GM11168 (cell line): Measurements from ENCODE around the gene PRDM16.

ENCODE experiments used
- in situ Hi-C: fragments of 300-500 bp; cut with MboI; formaldehyde crosslinking; loops from one replicate; pipeline ENCODE4 v1.12.0; 2022; ENCODE audit warnings: low sequenced_read_pairs; ENCODE audit not compliant: unreplicated experiment

PRDM16 gene

DNA sequence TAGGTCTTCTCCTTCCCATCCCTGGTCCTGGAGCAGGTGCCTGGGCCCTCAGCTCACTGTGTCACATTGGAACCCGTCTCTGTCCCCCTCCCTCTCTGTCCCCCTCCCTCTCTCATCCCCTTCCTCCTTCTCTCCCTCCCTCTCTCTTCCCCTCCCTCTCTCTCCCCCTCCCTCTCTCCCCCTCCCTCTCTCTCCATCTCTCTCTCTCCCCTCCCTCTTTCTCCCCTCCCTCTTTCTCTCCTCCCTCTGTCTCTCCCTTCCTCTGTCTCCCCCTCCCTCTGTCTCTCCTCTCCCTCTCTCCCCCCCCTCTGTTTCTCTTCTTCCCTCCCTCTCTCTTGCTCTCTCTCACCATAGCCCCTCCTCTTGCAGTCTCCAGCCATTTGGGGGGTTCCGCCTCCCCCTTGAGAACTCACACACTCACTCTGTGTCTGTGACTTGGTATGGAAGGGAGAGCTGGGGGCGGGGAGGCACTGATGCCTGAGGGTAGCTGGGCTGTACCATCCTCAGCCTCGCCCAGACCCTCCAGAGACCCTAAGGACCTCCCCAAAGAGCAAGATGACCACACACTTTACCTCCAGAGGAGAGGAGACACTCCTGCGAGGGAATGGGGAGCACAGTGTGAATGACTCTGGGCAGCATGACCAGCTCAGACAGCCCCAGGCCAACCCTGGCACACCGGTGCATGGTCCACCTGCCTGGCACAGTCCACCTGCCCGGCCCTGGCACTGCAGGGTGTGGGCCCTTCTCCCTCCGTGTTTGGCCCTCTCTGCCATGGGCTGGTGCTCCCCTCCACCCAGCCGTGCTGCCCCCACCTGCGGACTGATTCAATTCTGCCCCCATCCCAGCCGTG is 282.7 kb downstream of the PRDM16 start:
- in situ Hi-C loops, result no loop called here

DNA sequence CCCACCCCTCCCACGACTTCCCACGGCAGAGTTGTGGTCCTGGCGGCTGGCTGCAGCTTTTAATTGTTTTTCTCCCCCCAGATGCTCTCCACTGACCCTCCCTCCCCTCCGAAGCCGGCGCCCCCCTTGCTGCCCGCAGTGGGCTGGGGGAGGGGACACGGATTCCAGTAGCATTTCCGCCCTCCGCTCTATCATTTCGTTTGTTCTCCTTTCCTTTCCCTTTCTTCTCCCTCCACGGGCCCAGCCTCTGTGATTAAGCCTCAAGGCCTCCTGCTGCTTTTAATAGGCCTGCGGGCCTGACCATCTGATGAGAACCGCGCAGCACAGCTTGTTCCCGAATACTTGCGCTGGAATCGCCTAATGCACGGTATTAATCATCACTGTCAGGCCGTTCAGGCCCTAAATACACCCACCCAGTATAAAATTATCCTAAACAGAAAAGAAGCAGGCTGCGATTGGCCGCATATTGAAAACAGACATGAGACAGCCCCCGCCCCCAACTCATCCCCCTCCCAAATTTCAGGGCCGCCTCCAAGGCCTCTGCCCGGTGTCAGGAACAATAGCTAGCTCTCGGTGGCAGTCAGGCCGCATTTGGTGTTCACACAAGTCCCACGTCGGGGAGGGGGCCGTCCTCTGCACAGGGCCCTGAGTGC is 283.4 kb downstream of the PRDM16 start:
- in situ Hi-C loops, result no loop called here

- in situ Hi-C loops, result no loop called here
Measured at GRCh38 chr1:3352952-3353331, 283.9 kb downstream of the PRDM16 start.

- in situ Hi-C loops, result no loop called here
Measured at GRCh38 chr1:3353876-3354275, 284.9 kb downstream of the PRDM16 start.

DNA sequence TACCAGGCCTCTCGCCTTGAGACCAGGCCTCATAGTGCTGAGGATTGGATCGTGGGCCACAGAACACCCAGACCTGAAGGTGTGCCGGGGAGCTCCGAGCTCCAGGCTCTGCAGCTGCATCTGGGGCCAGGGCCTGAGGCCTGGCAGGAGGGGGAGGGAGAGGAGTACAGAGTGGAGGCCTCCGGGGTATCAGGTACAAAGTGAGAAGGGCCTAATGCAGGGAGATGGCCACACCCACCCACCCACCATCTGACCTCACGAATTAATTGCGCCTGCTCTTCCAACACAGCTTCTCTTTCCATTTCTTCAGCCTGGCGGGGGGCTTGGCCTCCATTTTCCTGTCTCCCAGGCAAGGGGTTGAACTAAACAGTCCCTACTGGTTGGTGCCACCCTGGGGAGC is 286.1 kb downstream of the PRDM16 start:
- in situ Hi-C loops, result no loop called here

DNA sequence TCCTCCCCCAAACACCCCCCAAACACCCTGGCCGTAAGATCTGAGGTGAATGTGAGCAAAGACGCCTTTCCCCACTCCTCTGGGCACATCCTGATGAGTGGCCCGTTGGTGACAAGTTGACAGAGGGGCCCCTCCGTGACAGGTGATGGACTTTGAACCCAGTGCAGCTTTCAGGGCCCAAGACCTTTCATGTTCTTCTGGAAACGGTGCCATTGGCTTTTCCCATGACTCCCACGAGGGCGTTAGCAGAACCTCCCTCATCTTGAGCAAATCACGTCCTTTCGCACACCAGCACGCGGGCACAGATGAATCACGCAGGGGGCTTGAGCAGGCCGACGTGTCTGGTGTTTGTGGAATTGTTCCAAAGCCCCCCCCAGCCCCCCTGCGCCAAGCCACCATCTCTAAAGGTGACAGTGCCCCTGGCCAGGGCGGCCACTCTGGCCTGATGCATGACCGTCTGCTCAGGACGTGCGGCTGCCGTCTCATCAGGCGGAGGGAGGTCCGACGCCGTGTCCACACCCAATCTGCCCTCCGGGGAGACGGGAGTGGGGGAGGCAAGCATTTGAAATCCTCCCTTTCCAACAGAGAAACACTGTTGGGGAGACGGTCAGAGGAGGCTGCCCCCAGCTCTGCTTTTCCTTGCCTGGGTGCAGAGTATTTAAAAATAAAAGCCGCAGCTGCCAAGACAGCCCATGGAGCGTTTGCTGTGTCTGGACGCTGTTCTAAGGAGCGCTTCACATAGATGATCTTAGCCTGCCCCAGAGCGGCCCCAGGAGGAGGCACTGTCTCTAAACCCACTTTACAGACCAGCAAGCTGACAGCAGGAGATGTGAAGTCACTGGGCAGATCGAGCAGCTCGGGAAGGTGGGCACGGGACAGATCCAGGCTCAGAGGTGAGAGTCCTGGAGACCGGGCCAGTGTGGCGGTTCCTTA is 287.2 kb downstream of the PRDM16 start:
- in situ Hi-C loops, result no loop called here

DNA sequence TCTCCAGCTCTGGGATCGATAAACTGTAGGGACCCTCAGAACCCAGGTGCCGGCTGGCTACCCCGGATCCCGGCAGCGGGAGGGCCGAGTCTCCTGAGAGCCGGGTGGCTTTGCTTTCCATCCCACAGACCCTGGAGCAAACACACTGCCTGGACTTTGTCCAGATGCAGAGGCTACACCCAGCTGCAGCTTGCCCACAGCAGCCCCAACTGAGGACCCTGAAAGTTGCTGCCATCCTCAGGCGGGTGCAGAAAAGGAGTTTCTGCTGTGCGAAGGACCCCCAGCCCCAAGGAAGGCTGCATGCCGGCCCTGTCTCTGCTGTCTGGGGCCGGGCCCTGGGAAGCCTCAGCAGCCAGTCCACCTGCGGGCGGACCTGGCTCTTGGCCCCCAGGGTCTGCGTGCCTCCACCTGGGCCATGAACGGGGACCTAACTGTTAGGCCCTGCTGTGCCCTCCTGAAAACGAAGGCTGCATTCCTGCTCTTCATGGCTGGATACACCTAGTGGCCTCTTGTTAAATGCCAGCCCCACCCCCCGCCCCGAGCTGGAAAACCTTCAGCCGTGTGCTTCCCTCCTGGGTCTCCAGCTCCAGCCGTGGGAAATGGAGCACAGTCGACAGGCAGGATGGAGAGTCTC is 287.9 kb downstream of the PRDM16 start:
- in situ Hi-C loops, result no loop called here

DNA sequence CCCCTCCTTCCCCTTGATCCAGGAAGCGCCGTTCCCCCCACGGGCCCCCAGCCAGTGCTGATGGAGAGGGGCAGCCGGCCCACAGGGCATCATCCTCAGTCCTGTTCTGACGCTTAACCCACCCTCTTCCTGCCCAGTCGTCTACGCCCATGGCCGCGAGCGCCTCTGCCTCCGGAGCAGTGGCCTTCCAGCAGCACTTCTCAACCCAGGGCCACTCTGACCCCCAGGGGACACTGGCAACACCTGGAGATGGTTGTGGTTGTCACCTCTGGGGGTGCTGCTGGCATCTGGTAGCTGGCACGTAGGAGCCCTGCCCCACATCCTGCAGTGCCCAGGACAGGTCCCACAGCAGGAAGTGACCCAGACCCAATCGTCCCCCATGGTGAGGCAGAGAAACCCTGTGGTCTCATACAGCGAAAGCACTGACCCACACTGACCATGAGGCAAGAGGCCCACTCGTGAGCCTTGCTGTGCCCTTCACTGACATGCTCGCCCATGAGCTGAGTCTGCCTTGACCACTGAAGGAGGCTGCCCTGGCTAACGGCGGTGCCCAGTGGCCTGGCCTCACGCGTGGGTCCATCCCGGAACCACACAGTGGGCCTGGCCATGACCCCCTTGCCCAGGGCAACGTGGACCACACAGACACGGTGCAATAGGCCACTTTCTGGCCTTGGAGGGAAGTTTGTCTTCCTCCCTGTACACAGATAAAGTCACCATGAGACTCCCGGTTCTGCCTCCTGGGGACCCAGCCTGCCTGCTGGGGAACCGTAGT is 288.7 kb downstream of the PRDM16 start:
- in situ Hi-C loops, result no loop called here

DNA sequence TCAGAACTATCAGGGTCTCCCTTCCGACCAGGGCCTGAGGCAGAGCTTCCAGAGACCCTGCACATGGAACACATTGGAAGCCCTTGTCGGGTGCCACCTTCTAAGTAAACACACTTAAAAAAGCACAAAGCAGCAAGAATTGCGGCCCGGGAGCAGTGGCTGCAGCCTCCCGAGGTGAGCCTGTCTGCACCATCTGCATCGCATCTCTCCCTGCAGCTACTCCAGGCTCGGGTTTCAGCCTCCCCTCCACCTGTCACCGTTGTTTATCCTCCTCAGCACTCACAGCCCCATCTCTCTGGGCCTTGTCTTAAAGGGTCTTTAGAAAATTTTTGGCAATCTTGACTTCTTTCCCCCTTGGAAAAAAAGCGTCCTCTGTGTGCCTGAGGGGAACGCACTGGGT is 290.3 kb downstream of the PRDM16 start:
- in situ Hi-C loops, result no loop called here

DNA sequence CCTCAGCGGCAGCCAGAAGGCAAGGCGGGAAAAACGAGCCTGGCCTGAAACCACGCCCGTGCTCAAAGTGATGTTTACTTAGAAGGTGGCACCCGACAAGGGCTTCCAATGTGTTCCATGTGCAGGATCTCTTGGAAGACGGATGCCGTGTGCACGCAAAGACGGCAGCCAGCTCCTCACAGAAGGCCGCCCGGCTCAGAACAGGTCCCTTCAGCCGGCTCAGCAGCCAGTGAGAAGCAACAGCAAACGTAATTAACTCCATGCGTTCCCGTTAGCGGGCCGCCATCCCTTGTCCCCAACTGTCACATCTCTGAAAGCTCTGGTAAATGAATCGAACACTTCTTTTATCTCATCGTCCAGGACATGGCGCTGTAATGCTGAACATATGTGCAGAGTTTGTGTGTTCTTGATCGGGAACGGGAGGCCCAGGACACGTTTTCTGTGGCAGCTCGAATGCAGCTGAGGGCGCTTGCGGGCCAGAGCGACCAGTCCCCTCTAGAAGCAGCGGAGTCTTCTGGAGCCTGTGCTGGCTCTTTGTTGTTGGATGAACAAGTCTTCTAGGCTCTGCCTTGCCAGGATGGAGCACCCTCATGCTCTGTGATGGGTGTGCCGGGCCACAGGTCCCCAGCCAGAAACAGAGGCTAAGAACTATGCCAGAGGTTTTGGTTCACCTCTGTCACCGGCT is 290.9 kb downstream of the PRDM16 start:
- in situ Hi-C loops, result no loop called here

DNA sequence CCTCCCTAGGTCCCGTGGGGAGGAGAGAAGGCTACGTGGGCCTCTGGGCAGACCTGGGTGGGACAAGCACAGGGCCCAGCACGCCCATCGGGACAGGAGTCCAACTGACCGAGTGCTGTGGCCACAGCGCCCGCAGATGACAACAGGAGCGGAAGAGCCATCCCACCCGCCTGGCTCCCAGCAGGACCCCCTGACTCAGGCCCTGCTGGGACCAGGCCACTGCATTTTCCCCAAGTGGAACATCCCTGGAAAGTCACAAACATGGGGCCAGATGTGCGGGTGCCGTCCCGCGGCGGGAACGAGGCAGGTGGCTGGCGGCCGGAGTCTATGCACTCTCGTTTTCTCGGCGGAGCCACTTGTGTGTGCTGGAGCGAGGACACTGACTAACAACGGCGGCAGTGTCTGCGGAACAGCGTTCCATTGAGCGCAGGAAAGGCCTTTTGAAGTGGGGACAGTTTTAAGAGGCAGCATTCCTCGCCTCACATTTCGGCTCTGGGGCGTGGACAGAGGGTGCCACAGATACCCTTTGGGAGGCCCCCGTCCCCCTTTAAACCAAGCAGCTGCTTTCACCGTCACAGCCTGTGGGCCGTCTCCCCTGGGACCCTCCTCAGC is 291.7 kb downstream of the PRDM16 start:
- in situ Hi-C loops, result no loop called here

- in situ Hi-C loops, result no loop called here
Measured at GRCh38 chr1:3363023-3363422, 294.0 kb downstream of the PRDM16 start.

DNA sequence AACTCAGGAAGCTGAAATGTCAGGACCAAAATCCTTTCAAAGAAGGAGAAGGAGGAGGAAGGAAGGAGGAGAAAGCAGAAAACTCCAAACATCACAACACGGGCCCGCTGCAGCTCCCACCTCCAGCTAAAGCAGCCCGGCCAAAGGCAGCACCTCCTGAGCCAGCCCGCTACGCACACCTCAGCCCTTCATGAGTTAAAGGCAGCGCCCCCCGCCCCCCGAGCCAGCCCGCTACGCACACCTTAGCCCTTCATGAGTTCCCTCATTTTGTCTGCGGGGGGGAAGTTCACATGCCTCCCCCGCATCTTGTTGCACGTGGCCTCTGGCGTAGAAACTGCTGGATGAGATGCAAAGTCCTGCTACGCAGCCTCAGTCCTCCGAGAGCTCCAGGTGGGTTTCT is 294.8 kb downstream of the PRDM16 start:
- in situ Hi-C loops, result no loop called here

GRCh38 chr1:3364551-3364950 is 295.5 kb downstream of the PRDM16 start:
- in situ Hi-C loops, result no loop called here

DNA sequence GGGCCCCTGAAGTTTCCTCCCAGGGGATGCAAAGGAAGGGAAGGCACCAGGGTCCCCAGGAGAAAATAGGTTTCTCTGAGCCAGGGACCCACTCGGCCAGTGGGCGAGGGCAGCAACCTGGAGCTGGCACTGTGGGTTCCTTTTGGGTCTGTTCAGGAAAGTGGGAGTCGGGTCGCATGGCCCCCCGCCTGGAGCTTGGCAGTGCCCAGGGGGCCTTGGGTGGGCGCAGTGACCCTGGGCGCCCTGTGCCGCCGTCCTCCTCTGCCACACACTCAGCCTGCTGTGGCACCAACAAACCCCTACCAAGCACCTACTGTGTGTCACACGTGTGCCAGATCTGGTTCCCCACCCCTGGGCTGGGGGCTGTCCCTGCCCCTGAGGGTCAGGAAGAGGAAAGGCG is 296.0 kb downstream of the PRDM16 start:
- in situ Hi-C loops, result no loop called here

DNA sequence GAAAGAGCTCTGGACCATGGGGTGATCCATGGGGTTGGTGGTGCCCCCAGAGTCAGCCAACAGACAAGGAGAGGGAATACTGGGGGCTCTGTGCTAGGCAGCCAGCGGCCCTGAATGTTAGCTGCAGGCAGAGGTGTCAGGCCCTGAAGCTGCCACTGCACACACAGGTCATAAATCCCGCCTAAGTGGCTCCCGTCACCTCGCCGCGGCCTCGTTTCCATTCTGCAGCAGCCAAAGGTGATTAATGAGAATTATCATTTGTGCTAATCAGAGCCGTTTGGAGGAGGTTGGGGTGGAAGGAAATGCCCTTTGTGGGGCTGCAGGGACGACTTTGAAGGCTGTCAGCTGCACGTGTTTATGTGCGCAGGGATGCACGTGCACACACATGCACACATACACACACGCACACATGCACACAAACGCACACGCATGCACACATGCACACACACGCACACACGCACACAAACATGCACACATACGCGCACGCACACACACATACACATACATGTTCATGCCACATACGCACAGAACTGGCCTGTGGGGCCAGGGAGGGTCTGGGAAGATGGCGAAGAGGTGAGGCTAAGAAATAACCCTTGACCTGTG is 296.6 kb downstream of the PRDM16 start:
- in situ Hi-C loops, result no loop called here

DNA sequence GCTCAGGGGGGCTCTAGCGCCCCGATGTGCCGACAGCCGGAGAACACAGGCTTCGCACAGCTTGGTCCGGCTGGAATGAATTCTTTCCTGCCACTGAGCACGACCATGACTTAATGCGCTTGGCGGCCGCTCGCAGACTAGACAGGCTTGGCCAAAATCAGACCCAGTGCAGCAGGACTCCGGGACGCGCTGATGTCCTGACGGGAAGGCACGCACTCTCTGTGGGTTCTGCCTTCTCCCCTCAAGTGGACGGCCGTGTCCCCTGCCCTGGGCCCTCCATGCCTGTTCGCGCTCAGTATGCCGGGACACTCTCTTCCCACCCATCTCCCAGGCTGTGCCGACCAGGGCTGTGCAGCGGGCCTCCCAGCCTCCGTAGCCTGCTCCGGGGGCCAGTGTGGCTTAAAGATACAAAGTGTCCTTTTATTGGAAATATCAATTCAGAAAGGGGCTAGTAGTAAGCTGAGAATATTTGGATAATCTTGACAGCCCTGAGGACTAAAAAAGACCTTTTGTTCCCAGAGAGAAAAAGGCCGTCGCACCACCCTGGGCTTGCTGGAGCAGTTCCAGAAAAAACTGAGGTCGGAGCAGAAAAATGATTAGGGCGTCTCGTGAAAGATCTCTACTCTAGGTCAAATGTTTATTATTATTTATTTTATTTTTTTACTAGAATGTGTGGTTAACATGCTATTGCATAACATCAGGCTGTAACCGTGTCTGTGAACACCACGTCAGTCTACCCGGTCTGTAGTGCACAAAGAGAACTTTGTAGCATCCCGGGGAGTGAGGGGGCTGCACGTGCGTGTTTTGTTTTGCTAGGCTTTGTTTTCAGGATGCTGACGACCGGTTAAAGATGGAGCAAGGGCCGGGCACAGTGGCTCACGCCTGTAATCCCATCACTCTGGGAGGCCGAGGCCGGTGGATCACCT is 297.4 kb downstream of the PRDM16 start:
- in situ Hi-C loops, result no loop called here
